Measurements from ENCODE around the gene RAD51B. TPM values are rescaled to one million over a fixed set of nuclear protein-coding genes. Genes with fewer than 3 reads are reported as not detected.

Gene RAD51B
- polyA plus RNA-seq, 3 donors = 3.6 to 11.6 (median 9.4) TPM

DNA sequence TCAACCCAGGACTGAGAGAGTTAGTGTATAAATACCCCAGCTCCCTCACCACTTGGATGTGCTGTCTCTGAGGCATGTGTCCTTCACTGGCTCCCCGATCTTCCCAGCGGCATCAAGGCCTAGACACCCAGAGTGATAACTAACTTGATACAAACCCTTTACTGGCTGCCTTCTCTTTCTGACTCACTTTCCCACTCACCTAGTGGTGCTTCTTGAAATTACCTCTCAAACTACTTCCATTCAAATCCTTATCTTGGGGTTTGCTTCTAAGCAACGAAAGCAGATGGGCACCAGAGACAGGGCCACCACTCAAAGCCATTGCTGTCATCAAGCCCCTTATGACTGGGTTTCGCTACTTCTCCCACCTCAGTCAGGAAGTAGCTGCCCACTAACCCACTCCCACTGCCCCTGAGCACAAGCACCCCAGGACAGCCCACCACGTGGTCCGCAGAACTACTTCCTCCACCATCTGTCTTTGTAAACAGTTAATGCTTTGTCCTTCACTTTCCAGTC lies 956.1 kb downstream of the RAD51B start:
- Histone ChIP-seq H3K4me3 (replicated peaks in 1 of 3; ENCODE audit: low read depth in 2 of 3, low read length in 3 of 3) (no peak overlapping the region), H3K4me1 (ENCODE audit: control insufficient read depth in 1 of 2, insufficient read depth in 2 of 2, low read length in 2 of 2) (peaks cover 23 to 31% of the 10 kb centered on the region in 2 donors), H3K9me3 (replicated peaks in 1 of 2; ENCODE audit: control insufficient read depth in 1 of 2, insufficient read depth in 1 of 2, low read length in 2 of 2) (peaks cover 0 to 4% of the 10 kb centered on the region in 2 donors), H3K4me2 (replicated peaks; ENCODE audit: extremely low read depth, low read length, poor library complexity, severe bottlenecking) (no peak overlapping the region), H3K27ac (ENCODE audit: low read depth in 1 of 2, low read length in 2 of 2) (no peak overlapping the region), H4K20me1 (ENCODE audit: insufficient read depth, low read length) (no peaks in the 10 kb centered on the region), H2AFZ (ENCODE audit: insufficient read depth, low read depth, low read length, poor library complexity, severe bottlenecking) (no peak overlapping the region), H3K36me3 (replicated peaks in 1 of 2; ENCODE audit: control insufficient read depth in 1 of 2, insufficient read depth in 2 of 2, low read length in 2 of 2) (no peaks in the 10 kb centered on the region), H3K79me2 (ENCODE audit: insufficient read depth, low read length) (no peaks in the 10 kb centered on the region), H3K27me3 (ENCODE audit: control insufficient read depth in 2 of 2, insufficient read depth in 2 of 2, low read length in 2 of 2) (peaks cover 0 to 5% of the 10 kb centered on the region in 2 donors), H3K9ac (ENCODE audit: insufficient read depth, low read length, poor library complexity, severe bottlenecking) (no peak overlapping the region)
- H3K36me3 Mint-ChIP-seq = peaks cover 0 to 8% of the 10 kb centered on the region in 2 donors
- intact Hi-C loops (cut with micrococcal nuclease) = no loop called here
- TF ChIP-seq, protein P1, sequence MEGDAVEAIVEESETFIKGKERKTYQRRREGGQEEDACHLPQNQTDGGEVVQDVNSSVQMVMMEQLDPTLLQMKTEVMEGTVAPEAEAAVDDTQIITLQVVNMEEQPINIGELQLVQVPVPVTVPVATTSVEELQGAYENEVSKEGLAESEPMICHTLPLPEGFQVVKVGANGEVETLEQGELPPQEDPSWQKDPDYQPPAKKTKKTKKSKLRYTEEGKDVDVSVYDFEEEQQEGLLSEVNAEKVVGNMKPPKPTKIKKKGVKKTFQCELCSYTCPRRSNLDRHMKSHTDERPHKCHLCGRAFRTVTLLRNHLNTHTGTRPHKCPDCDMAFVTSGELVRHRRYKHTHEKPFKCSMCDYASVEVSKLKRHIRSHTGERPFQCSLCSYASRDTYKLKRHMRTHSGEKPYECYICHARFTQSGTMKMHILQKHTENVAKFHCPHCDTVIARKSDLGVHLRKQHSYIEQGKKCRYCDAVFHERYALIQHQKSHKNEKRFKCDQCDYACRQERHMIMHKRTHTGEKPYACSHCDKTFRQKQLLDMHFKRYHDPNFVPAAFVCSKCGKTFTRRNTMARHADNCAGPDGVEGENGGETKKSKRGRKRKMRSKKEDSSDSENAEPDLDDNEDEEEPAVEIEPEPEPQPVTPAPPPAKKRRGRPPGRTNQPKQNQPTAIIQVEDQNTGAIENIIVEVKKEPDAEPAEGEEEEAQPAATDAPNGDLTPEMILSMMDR (IDR thresholded peaks at IDR 0.05) = peak; percentile 29
- H3K27ac Mint-ChIP-seq = peak overlapping the region in 1 of 7 donors; percentile 32
- peaks cover 14 to 26% (median 25%) of the 10 kb centered on the region in 3 donors for H3K27me3 Mint-ChIP-seq (ENCODE audit: low read depth in 3 of 3)
- peaks cover 51% of the 10 kb centered on the region for H3K4me1 Mint-ChIP-seq
- H3K4me3 Mint-ChIP-seq = no peak overlapping the region
- DNase-seq = no peak
- peaks cover 0 to 11% (median 2%) of the 10 kb centered on the region in 7 donors for H3K9me3 Mint-ChIP-seq
- 88% methylated on average over 4 of the region's 6 CpGs for WGBS (ENCODE audit: insufficient coverage)

- no peaks in the 10 kb centered on the region for H4K20me1 ChIP-seq (ENCODE audit: insufficient read depth, low read length)
- peaks cover 0 to 5% of the 10 kb centered on the region in 2 donors for H3K27me3 ChIP-seq (ENCODE audit: control insufficient read depth in 2 of 2, insufficient read depth in 2 of 2, low read length in 2 of 2)
- no CpG with 5 or more reads among the region's 1 CpG for WGBS (ENCODE audit: insufficient coverage)
- no peak overlapping the region for H2AFZ ChIP-seq (ENCODE audit: insufficient read depth, low read depth, low read length, poor library complexity, severe bottlenecking)
- peaks cover 0 to 4% of the 10 kb centered on the region in 2 donors for H3K36me3 Mint-ChIP-seq
- no peak overlapping the region for H3K27ac ChIP-seq (ENCODE audit: low read depth in 1 of 2, low read length in 2 of 2)
- no peak overlapping the region for H3K9ac ChIP-seq (ENCODE audit: insufficient read depth, low read length, poor library complexity, severe bottlenecking)
- intact Hi-C loops (cut with micrococcal nuclease) = no loop called here
- H3K36me3 ChIP-seq (replicated peaks in 1 of 2; ENCODE audit: control insufficient read depth in 1 of 2, insufficient read depth in 2 of 2, low read length in 2 of 2) = no peaks in the 10 kb centered on the region
- H3K4me1 Mint-ChIP-seq = peaks cover 44% of the 10 kb centered on the region
- TF ChIP-seq, protein P1 (IDR thresholded peaks at IDR 0.05) = no peak
- no peak overlapping the region for H3K4me3 ChIP-seq (replicated peaks in 1 of 3; ENCODE audit: low read depth in 2 of 3, low read length in 3 of 3)
- no peak overlapping the region for H3K27ac Mint-ChIP-seq
- peaks cover 14 to 33% (median 27%) of the 10 kb centered on the region in 3 donors for H3K27me3 Mint-ChIP-seq (ENCODE audit: low read depth in 3 of 3)
- H3K79me2 ChIP-seq (ENCODE audit: insufficient read depth, low read length) = no peaks in the 10 kb centered on the region
- H3K4me2 ChIP-seq (replicated peaks; ENCODE audit: extremely low read depth, low read length, poor library complexity, severe bottlenecking) = no peak overlapping the region
- DNase-seq = no peak
- H3K4me3 Mint-ChIP-seq = no peak overlapping the region
- H3K9me3 Mint-ChIP-seq = peaks cover 0 to 11% (median 2%) of the 10 kb centered on the region in 7 donors
- peaks cover 0 to 4% of the 10 kb centered on the region in 2 donors for H3K9me3 ChIP-seq (replicated peaks in 1 of 2; ENCODE audit: control insufficient read depth in 1 of 2, insufficient read depth in 1 of 2, low read length in 2 of 2)
- H3K4me1 ChIP-seq (ENCODE audit: control insufficient read depth in 1 of 2, insufficient read depth in 2 of 2, low read length in 2 of 2) = peaks cover 18 to 22% of the 10 kb centered on the region in 2 donors
Measured at GRCh38 chr14:68777644-68778043, 958.1 kb downstream of the RAD51B start.

Small RNAs within 50 kb of the gene (small RNA-seq; reads per million reads assigned to genes)
- not detected for gene RN7SL108P (ENCODE audit: insufficient read length, low read depth)
- gene RN7SL706P (ENCODE audit: insufficient read length, low read depth) = not detected
- gene RNU6-921P (ENCODE audit: insufficient read length, low read depth) = not detected

Other genes with a start within 250 kb of the RAD51B start
- 10 to 100 TPM; 14.6 to 35.5 (median 18.0) TPM for gene PIGH, start 219.5 kb upstream of the RAD51B start, polyA plus RNA-seq
- under 1 TPM; 0.13 to 0.46 (median 0.33) TPM for gene ARG2, start 199.9 kb upstream of the RAD51B start, polyA plus RNA-seq
- 10 to 100 TPM; 31.3 to 84.7 (median 84.5) TPM for gene VTI1B, start 145.1 kb upstream of the RAD51B start, polyA plus RNA-seq
- 10 to 100 TPM; 64.9 to 70.7 (median 65.4) TPM for gene RDH11, start 124.0 kb upstream of the RAD51B start, polyA plus RNA-seq
- gene RDH12, start 117.9 kb upstream of the RAD51B start, polyA plus RNA-seq = under 1 TPM in 1 of 3 donors, not detected in 2; 0.17 TPM
- 10 to 100 TPM in 1 of 3 donors, 1 to 10 TPM in 2; 1.0 to 17.6 (median 2.3) TPM for gene ZFYVE26, start 3.2 kb upstream of the RAD51B start, polyA plus RNA-seq